CD4-positive, alpha-beta T cell (primary cell): ENCODE results near the gene PSME1. TPM values are rescaled to one million over a fixed set of nuclear protein-coding genes. Genes with fewer than 3 reads are reported as not detected.
A peak's percentile ranks its signal among the peaks of the same experiment; 100 is the strongest.

ENCODE experiments used
- ATAC-seq: fragments of 200-7000 bp; cut with Tn5 transposase; one replicate; pipeline ENCODE4 v1.10.0; 2022; ENCODE audit warnings: mild to moderate bottlenecking; ENCODE audit not compliant: poor library complexity
- CTCF ChIA-PET: fragments of 350-600 bp; sonication (Branson Sonifier 250); formaldehyde crosslinking; loops from one replicate; lab custom pipeline; 2021; ENCODE audit warnings: antibody characterized with exemption, inconsistent platforms; lab: Charles Lee
- POLR2A ChIA-PET: fragments of 350-600 bp; sonication (Branson Sonifier 250); formaldehyde crosslinking; loops from one replicate; lab custom pipeline; 2021; ENCODE audit warnings: antibody characterized with exemption, inconsistent platforms; lab: Charles Lee
- DNase-seq, 14 experiments: peaks; one replicate each; pipeline ENCODE4 v3.0.0-alpha.2; 2013 to 2020; ENCODE audit warnings: mixed read lengths in 2 of 14
- H3K27ac ChIP-seq, 2 donors: one replicate each; pipeline versions ENCODE4 v1.5.1 to v1.7.0; 2013; ENCODE audit warnings: low read length in 2 of 2, low read depth in 1 of 2, mild to moderate bottlenecking in 1 of 2
- H3K27me3 ChIP-seq, 2 experiments: 1 replicate in 1 of 2; 2 replicates in 1 of 2; pipeline versions ENCODE4 v1.6.1 to v1.7.0; 2013; ENCODE audit warnings: low read length in 2 of 2, control low read depth in 1 of 2, mild to moderate bottlenecking in 1 of 2, moderate library complexity in 1 of 2; ENCODE audit not compliant: insufficient read depth in 2 of 2, control insufficient read depth in 1 of 2
- H3K36me3 ChIP-seq: one replicate; pipeline ENCODE4 v1.6.1; 2013; ENCODE audit warnings: low read length, control low read depth; ENCODE audit not compliant: insufficient read depth
- H3K4me1 ChIP-seq: one replicate; pipeline ENCODE4 v1.6.1; 2013; ENCODE audit warnings: low read length, control low read depth; ENCODE audit not compliant: insufficient read depth
- H3K4me3 ChIP-seq: one replicate; pipeline ENCODE4 v1.5.1; 2013; ENCODE audit warnings: mild to moderate bottlenecking, low read length, moderate library complexity
- H3K9me3 ChIP-seq, 2 experiments: 1 replicate in 1 of 2; 2 replicates in 1 of 2; pipeline versions ENCODE4 v1.6.1 to v1.7.0; 2013; ENCODE audit warnings: low read length in 2 of 2, mild to moderate bottlenecking in 2 of 2, control low read depth in 1 of 2, moderate library complexity in 1 of 2; ENCODE audit not compliant: control insufficient read depth in 1 of 2, insufficient read depth in 1 of 2
- H3K27ac Mint-ChIP-seq: one replicate; pipeline ENCODE4 v1.8.0; 2020; ENCODE audit warnings: mixed read lengths
- H3K27me3 Mint-ChIP-seq: one replicate; pipeline ENCODE4 v1.8.0; 2021; ENCODE audit warnings: mixed read lengths
- H3K36me3 Mint-ChIP-seq: one replicate; pipeline ENCODE4 v1.8.0; 2021; ENCODE audit warnings: low read depth, mixed read lengths
- H3K4me1 Mint-ChIP-seq: one replicate; pipeline ENCODE4 v1.8.0; 2021; ENCODE audit warnings: low read depth, mixed read lengths
- H3K4me3 Mint-ChIP-seq: one replicate; pipeline ENCODE4 v1.8.0; 2020; ENCODE audit warnings: mild to moderate bottlenecking, mixed read lengths
- H3K9me3 Mint-ChIP-seq: one replicate; pipeline ENCODE4 v1.8.0; 2020; ENCODE audit warnings: mixed read lengths
- intact Hi-C, 2 experiments: fragments of 100-400 bp; cut with DNase I in 1 of 2; cut with micrococcal nuclease in 1 of 2; formaldehyde crosslinking; loops; one replicate each; pipeline versions ENCODE4 v1.15.1 to v1.9.0; 2023 to 2025; cut with DNase I, micrococcal nuclease
- total RNA-seq, 174 experiments: library from RNA in 2 of 174; stranded (reverse) in 2 of 174; gene quantifications; one replicate each; pipeline ENCODE4 v1.2.3 and lab custom pipeline; 2021 to 2026
- TF ChIP-seq, protein P1 (sequence below): fragments of 200-600 bp; IDR thresholded peaks from one replicate; pipeline ENCODE4 v1.8.0; 2022; ENCODE audit warnings: antibody characterized with exemption, mild to moderate bottlenecking

The PSME1 gene
- total RNA-seq, 2 experiments from 2014 or later = 166 to 171 TPM

DNA sequence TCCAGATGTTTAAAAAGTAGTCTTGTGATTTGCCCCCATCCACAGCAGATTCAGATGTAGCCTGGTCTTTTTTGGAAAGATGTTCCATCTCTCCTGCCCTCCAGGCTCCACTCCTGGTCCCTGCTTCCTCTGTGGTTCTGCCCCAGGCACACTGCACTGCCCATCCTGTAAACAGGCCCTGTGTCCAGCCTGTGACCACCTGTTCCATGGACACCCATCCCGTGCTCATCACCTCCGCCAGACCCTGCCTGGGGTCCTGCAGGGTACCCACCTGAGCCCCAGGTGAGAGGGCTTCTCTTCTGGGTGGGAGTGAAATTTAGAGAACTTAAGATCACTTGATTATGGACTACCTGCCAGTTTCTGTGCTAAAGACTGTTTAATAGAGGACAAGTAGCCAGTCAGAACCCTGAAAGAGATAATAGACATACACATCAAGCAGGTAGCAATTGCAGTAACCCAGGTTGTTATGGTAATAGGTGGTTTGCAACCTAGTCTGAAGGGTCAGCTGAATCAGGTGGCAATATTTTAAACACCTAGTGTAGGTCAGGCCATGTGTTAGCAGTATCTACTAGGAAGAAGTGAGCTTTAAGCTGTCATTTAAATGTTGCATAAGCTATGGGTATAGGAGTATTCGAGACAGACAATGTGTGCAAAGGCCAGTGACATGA is 13.4 kb downstream of the PSME1 start:
- peaks cover 56% of the 10 kb centered on the region for H3K4me1 ChIP-seq
- peaks cover 47% of the 10 kb centered on the region for H3K4me1 Mint-ChIP-seq
- H3K27ac Mint-ChIP-seq = peak overlapping the region; percentile 53
- H3K27me3 Mint-ChIP-seq = no peaks in the 10 kb centered on the region
- H3K9me3 ChIP-seq = no peaks in the 10 kb centered on the region
- H3K36me3 Mint-ChIP-seq = peaks cover 77% of the 10 kb centered on the region
- H3K27ac ChIP-seq = no peak overlapping the region
- POLR2A ChIA-PET = interaction anchor here (2.3 to 8.1 kb wide), 5 partner anchors 8 to 35 kb away, joined by 9 to 154 read pairs (median 119); partner anchors contain the start of genes DCAF11, EMC9, IRF9 and NRL
- peaks cover 55% of the 10 kb centered on the region for H3K36me3 ChIP-seq
- DNase-seq (no peak), ATAC-seq (no peak)
- TF ChIP-seq, protein P1, sequence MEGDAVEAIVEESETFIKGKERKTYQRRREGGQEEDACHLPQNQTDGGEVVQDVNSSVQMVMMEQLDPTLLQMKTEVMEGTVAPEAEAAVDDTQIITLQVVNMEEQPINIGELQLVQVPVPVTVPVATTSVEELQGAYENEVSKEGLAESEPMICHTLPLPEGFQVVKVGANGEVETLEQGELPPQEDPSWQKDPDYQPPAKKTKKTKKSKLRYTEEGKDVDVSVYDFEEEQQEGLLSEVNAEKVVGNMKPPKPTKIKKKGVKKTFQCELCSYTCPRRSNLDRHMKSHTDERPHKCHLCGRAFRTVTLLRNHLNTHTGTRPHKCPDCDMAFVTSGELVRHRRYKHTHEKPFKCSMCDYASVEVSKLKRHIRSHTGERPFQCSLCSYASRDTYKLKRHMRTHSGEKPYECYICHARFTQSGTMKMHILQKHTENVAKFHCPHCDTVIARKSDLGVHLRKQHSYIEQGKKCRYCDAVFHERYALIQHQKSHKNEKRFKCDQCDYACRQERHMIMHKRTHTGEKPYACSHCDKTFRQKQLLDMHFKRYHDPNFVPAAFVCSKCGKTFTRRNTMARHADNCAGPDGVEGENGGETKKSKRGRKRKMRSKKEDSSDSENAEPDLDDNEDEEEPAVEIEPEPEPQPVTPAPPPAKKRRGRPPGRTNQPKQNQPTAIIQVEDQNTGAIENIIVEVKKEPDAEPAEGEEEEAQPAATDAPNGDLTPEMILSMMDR = no peak
- H3K27me3 ChIP-seq = no peaks in the 10 kb centered on the region
- peak overlapping the region; percentile 99 for H3K4me3 Mint-ChIP-seq
- no peak overlapping the region for H3K4me3 ChIP-seq
- H3K9me3 Mint-ChIP-seq = no peaks in the 10 kb centered on the region
- CTCF ChIA-PET = interaction anchor here (5.5 kb wide), 1 partner anchor 12 kb away, joined by 32 read pairs; the partner anchor contains the start of gene IRF9
- intact Hi-C loops = loop anchor here in 1 of 2 experiments (5.0 kb wide), 2 partner anchors 38 to 83 kb away; partner anchors contain the start of genes GMPR2, IPO4 and NEDD8

DNA sequence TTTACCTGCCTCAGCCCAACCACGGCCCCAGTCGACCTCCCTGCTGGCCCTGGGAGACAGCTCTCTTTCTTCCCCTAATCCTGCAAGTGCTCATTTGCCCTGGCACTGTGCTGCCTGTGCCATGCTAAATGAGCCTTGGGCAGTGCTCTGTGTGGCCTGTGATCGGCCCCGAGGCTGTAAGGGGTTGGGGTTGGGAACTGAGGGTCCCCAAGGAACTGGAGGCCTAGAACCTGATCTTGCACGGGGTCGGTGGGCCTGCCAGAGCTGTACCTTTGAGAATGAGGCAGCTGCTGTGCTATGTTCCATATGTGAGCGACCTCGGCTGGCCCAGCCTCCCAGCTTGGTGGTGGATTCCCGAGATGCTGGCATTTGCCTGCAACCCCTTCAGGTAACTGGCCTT is 14.1 kb downstream of the PSME1 start:
- Histone ChIP-seq H3K27ac (no peak overlapping the region), H3K4me3 (no peak overlapping the region), H3K27me3 (no peaks in the 10 kb centered on the region), H3K36me3 (peaks cover 55% of the 10 kb centered on the region), H3K4me1 (peaks cover 52% of the 10 kb centered on the region), H3K9me3 (no peaks in the 10 kb centered on the region)
- H3K4me1 Mint-ChIP-seq = peaks cover 47% of the 10 kb centered on the region
- H3K27me3 Mint-ChIP-seq = no peaks in the 10 kb centered on the region
- H3K27ac Mint-ChIP-seq = peak overlapping the region; percentile 53
- ChIA-PET POLR2A (interaction anchor here (2.3 to 8.1 kb wide), 4 partner anchors 9 to 35 kb away, joined by 9 to 154 read pairs (median 71); partner anchors contain the start of genes DCAF11, EMC9, IRF9 and NRL), CTCF (interaction anchor here (5.5 kb wide), 1 partner anchor 11 kb away, joined by 32 read pairs; the partner anchor contains the start of gene IRF9)
- H3K9me3 Mint-ChIP-seq = no peaks in the 10 kb centered on the region
- H3K36me3 Mint-ChIP-seq = peaks cover 78% of the 10 kb centered on the region
- TF ChIP-seq, protein P1 = no peak
- intact Hi-C loops = no loop called here
- no peak overlapping the region for H3K4me3 Mint-ChIP-seq
- ATAC-seq (no peak), DNase-seq (no peak)

DNA sequence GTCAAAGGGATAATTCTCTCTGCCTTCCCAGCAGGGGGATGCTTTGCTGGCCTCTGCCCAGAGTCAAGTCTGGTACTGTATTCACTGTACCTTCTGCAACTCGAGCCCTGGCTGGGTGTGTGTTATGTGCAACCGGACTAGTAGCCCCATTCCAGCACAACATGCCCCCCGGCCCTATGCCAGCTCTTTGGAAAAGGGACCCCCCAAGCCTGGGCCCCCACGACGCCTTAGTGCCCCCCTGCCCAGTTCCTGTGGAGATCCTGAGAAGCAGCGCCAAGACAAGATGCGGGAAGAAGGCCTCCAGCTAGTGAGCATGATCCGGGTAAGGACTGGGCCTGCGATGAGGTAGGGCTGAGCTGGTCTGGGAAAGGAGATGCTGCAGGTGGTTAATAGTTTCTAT is 14.6 kb downstream of the PSME1 start:
- H3K36me3 Mint-ChIP-seq = peaks cover 83% of the 10 kb centered on the region
- ChIA-PET POLR2A (interaction anchor here (0.6 to 8.1 kb wide), 5 partner anchors 9 to 712 kb away, joined by 3 to 154 read pairs (median 15); partner anchors contain the start of genes DCAF11, EMC9, IRF9 and NRL), CTCF (interaction anchor here (5.5 kb wide), 1 partner anchor 11 kb away, joined by 32 read pairs; the partner anchor contains the start of gene IRF9)

More for the DNA sequence above, 14.6 kb downstream of the PSME1 start:
- no peak overlapping the region for H3K27ac ChIP-seq
- Mint-ChIP-seq H3K27me3 (no peaks in the 10 kb centered on the region), H3K9me3 (no peaks in the 10 kb centered on the region), H3K4me1 (peaks cover 42% of the 10 kb centered on the region), H3K27ac (no peak overlapping the region), H3K4me3 (no peak overlapping the region)
- H3K4me3 ChIP-seq = no peak overlapping the region
- DNase-seq (no peak), ATAC-seq (no peak)
- TF ChIP-seq, protein P1 = no peak
- intact Hi-C loops = no loop called here
- H3K27me3 ChIP-seq = no peaks in the 10 kb centered on the region
- H3K4me1 ChIP-seq = peaks cover 47% of the 10 kb centered on the region
- H3K9me3 ChIP-seq = no peaks in the 10 kb centered on the region
- H3K36me3 ChIP-seq = peaks cover 55% of the 10 kb centered on the region
